NCI-H2081 (cell line): ENCODE data around the gene TAF4.
"Not testable (repeated sequence)": the region's sequence is repeated elsewhere in the genome, so short reads cannot be mapped to it uniquely, and the experiment has no call there.

Source experiments
- DNase-seq, 2 experiments: peaks; one replicate each; lab custom pipeline; 2025; lab: John Stamatoyannopoulos, UW

The TAF4 gene

GRCh38 chr20:62058941-62059340, 6.7 kb downstream of the TAF4 start:
- no peak for DNase-seq

DNA sequence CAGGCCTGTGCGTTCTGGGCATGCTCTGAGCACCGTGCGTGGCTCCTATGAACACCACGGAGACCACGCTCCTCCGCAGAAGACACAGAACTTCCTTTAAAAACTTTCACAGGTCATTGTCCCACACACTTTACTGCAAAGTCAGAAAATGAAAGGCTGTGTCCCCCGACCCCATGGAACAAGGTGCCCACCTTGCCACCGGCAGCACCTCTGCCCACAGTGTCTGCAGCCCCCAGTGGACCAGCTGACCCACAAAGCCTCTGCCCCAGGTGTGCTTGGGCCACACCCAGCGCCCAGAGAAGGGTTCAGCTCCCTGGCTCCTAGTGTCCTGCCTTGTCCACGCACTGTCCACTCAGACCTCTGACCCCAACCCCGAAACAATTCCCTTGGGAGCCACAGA, 8.7 kb downstream of the TAF4 start:
- DNase-seq, result no peak

DNA sequence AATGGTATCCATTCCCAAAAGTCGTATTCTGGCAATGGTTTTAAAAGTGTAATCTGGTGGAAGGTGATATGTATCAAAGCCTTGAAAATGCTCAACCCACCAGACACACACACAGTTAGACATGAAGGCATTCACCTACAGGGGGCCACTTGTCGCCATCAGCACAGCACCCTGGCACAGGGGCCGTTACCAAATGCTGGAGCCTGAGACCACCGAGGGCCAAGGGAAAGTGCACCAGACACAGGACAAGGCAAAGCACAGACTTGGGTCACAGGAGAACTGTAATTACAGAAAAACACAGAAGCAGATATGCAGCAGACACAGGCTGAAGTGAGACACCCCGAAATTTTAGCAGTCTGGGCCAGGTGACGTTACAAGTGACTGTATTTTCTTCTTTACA, 9.3 kb downstream of the TAF4 start:
- no peak for DNase-seq

DNA sequence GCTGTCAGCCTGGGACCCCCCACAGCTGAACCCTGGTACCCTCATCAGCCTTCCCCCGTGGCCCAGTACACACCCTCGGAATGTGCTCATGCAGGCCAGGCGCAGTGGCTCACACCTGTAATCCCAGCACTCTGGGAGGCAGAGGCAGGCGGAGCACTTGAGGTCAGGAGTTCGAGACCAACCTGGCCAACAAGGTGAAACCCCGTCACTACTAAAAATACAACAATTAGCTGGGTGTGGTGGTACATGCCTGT, 9.9 kb downstream of the TAF4 start:
- not testable (repeated sequence) for DNase-seq

- DNase-seq, result no peak
Measured at GRCh38 chr20:62055106-62055861, 10.4 kb downstream of the TAF4 start.

GRCh38 chr20:62054451-62054953, 11.2 kb downstream of the TAF4 start:
- no peak for DNase-seq

GRCh38 chr20:62053465-62054196, 12.1 kb downstream of the TAF4 start:
- DNase-seq, result no peak

DNA sequence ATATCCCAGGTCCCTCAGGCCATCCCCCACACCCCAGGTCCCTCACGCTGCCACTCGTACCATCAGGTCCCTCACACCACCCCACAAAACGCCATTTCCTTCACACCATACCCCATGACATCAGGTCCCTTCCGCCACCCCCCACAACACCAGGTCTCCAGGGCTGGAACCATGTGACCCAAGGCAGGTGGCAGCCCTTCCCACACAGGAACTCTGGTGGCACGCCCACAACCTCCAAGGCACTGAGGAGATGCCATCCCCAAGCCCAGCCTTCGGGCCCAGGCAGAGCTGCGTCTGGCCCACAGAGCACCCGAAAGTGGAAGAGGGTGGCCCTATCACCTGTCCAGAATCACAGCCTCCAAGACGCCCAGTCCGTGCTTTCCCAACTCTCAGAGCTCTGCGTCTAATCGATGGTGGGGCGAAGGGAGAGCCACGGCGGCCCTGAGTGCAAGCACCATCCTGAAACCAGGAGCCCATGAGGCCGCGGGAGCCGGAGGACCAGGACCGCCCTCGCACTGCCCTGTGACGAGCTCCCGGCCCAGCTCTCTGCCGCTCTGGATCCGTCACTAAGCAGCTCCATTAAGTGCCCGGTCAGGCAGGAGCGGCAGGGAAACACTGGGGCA, 12.7 kb downstream of the TAF4 start:
- no peak for DNase-seq

DNA sequence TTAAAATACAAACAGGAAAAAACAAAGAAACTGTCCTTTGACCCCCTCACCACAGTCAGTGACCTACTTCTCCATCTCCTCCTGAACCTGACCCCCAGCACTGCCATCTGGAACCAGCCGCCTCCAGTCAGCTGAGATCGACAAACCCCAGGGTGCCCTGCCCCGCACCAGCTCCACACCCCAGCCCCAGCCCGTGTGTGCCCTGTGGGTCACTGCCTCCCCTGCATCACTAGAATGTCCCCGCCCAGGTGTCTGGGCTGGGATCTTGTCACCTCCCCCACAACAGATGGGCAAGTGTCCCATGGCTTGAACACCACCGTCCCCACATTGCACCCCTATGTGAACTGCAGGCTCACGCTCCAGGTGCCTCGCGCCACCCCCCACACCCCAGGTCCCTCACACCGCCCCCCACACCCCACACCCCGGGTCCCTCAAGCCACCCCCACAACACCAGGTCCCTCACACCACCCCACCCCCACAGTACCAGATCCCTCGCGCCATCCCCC, 13.3 kb downstream of the TAF4 start:
- no peak for DNase-seq

DNA sequence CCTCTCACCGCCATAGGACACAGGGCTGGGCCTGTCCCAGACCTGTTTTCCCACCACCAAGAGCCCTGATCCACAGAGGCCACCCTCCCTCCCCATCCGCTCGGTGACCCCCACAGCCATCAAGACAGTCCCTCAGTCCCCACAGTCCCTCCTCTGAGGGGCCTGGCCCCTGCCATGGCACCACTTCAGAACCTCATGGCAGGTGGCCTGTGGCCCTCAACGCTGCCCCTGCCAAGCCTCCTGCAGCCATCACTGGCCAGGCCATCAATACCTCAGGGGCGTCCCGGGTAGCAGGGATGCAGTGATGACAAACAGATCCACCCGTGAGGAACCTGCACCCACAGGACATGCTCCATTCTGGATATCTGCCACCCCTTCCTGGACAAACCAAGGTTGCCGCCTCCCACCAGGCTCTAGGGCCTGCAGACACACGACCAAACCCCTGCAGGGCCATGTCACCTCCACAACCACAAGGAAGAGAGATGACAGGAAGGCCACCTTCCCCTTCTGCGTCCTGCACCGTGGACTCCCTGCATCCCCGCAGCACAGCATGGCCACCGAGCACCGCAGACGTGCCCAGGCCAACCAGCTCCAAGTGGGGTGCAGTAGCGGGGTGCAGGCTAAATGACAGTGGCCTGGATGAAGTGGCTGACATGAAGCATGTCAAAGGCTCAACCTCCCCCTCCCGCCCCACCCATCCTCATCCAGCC, 14.0 kb downstream of the TAF4 start:
- no peak for DNase-seq

DNA sequence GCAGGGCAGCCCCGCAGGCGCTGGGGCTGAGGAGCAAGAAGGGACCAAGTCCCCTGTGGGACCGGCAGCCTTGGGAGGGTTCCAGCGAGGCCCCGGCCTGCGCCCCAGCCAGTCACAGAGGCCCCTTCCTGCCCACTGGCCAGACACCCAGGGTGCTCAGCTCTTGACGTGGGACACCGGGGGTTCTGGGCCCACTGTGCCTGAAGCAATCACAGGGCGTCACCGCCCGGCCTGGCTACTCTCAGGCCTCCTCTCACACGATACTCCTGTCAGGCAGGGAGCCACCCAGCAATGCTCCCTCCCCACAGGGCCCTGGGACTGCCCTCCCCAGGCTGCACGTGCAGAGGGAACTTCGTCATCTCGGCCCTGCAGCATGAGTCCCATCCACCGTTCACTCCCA, 14.5 kb downstream of the TAF4 start:
- DNase-seq, result no peak

DNA sequence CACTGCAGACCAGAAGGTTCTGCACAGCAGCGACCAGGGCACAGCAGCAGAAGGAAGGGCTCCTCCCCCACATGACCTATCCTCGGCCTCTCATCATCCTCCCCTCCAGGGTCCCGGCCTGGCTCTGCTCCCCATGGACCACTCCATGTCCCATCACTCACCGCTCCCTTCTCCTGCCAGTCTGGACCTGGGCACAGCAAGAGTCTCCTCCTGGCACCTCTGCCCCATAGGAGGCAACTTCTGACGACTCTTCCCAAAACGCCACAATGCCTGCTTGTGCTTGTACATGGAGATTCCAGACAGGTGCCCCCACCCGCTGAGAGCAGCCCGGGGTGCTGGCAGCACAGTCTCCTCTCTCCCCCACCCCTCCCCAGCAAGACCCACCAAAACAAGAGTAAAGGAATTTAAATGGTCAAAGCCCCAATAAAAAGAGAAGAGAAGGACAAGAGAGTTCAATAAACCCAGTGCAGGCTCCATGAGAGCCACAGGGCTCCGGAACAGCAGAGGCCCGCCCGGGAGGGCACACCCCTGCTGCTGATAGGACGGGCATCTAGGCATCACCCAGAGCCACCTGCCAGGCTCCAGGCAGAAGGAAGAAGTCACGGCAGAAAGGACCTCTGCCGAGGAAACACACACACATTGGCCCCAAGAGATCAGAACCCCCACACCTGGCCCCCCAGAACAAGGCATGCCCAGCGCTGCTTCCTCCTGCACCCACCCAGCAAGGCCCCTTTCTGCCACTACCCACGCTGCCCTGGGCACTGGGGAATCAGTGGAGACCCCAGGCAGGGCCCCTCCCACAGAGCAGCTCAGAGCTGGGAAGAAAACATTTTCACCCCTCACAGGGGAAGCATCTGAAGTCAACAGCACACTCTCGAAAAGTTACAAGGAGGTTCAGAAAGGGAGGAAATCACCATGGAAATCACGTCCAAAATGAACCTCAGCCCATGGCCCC, 15.2 kb downstream of the TAF4 start:
- DNase-seq, result no peak

- no peak for DNase-seq
Measured at GRCh38 chr20:62049342-62050165, 16.1 kb downstream of the TAF4 start.

DNA sequence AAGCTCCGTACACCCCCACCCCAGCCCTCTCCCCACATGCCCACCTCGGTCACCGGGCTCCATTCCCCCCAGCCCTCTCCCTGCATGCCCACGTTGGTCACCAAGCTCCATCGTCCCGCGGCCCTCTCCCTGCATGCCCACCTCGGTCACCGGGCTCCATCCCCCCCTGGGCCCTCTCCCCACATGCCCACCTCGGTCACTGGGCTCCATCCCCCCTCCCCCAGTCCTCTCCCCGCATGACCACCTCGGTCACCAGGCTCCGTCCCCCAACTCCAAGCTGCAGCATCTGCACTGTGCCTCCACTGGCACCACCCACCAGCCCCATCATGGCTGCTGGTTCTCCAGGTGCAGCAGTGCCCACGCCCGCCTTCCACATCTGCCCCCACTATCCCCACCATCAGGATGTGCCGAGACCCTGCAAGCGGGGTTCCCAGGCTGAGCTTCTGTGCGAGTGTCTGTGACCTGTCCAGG, 16.8 kb downstream of the TAF4 start:
- no peak for DNase-seq

- no peak for DNase-seq
Measured at GRCh38 chr20:62048346-62048761, 17.3 kb downstream of the TAF4 start.

GRCh38 chr20:62047666-62048345, 17.9 kb downstream of the TAF4 start:
- DNase-seq, result no peak

DNA sequence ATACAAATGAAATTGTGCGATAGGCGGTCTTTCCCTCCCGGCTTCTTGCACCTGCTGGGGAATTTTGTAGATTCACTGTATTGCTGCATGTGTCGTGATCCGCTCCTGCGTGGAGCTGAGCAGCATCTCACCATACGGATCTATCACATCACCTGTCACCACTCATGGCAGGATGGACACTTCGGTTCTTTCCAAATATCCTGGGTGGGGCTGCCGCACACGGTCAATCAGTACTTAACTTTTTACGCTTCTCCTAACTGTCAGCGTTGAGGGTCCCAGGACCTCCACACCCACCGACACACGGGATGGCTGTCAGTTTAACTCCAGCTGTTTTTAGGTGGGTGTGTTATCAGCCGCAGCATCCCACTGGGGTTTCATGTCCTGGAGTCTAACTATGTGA, 19.2 kb downstream of the TAF4 start:
- DNase-seq, result no peak

DNA sequence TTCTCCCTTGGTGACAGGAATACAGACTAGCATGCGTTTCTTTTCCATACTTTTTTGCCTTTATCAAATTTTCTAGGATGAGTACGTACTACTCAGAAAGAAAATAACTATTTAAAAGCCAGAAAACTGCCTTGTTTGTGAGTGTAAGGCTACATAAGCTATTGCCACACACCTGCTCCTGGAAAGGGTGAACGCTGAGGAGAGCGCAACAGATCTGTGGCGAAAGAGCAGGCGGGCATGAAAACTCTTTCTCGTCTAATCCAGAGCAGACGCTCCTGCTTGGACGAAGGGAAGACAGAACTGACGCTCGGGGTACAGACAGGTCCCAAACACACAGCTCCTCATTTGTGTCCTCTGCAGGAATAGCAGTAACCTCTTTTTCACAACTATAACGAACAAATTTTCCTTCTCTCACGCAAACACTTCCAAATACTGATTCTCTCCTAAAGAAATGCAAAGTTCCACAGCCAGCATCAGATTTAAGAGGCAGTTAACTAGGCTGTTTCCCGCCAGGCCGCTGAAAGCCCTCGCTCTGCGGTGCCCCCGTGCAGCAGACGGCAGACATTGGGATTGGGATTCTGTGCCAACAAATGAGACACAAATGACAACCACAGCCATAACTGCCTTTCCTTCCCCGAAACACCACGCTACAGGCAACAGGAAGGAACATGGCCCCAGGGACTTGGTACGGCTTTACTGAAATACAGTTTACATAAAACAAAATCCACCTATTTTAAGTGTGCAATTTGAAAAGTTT, 20.0 kb downstream of the TAF4 start:
- DNase-seq, result no peak

GRCh38 chr20:62045118-62045517, 20.6 kb downstream of the TAF4 start:
- no peak for DNase-seq
